AML-193 (cell line): Measurements from ENCODE around the gene HTRA2.
A peak's percentile ranks its signal among the peaks of the same experiment; 100 is the strongest.

Source experiments
- DNase-seq, 2 experiments: peaks; one replicate each; lab custom pipeline; 2025; lab: John Stamatoyannopoulos, UW

HTRA2 gene

GRCh38 chr2:74500578-74500946, 29.2 kb upstream of the HTRA2 start:
- no peak for DNase-seq

GRCh38 chr2:74501335-74502071, 28.2 kb upstream of the HTRA2 start:
- no peak for DNase-seq

- no peak for DNase-seq
Measured at GRCh38 chr2:74502147-74502719, 27.5 kb upstream of the HTRA2 start.

GRCh38 chr2:74502720-74503505, 26.8 kb upstream of the HTRA2 start:
- DNase-seq: peak in 1 of 2 experiments; percentile 17

- no peak for DNase-seq
Measured at GRCh38 chr2:74503506-74504475, 25.9 kb upstream of the HTRA2 start.

GRCh38 chr2:74504591-74504990, 25.1 kb upstream of the HTRA2 start:
- DNase-seq: no peak

- DNase-seq: no peak
Measured at GRCh38 chr2:74505448-74506246, 24.1 kb upstream of the HTRA2 start.

GRCh38 chr2:74507145-74507925, 22.4 kb upstream of the HTRA2 start, which contains the start of gene PCGF1:
Gene PCGF1 (minus strand): TSS chr2:74507695. CDS start chr2:74507668, 27 bp downstream.
- DNase-seq: peak; percentile 90 to 91

GRCh38 chr2:74507926-74508520, 21.7 kb upstream of the HTRA2 start:
- no peak for DNase-seq

GRCh38 chr2:74510272-74510671, 19.5 kb upstream of the HTRA2 start:
- no peak for DNase-seq

- no peak for DNase-seq
Measured at GRCh38 chr2:74511104-74511989, 18.4 kb upstream of the HTRA2 start.

GRCh38 chr2:74512744-74513604, 16.8 kb upstream of the HTRA2 start:
- no peak for DNase-seq

GRCh38 chr2:74513605-74514367, 15.9 kb upstream of the HTRA2 start:
- DNase-seq: no peak

- no peak for DNase-seq
Measured at GRCh38 chr2:74514368-74515270, 15.1 kb upstream of the HTRA2 start, which contains the start of gene TLX2. Gene TLX2 (plus strand): TSS chr2:74514450. CDS start chr2:74514807, 357 bp downstream.

GRCh38 chr2:74515271-74515980, 14.3 kb upstream of the HTRA2 start:
- DNase-seq: no peak
